GM18499 (cell line): Measurements from ENCODE around the gene INSYN2B.
"Not testable (repeated sequence)": the region's sequence is repeated elsewhere in the genome, so short reads cannot be mapped to it uniquely, and the experiment has no call there.

ENCODE experiments used
- ATAC-seq: cut with Tn5 transposase; IDR thresholded peaks from one replicate; pipeline ENCODE4 v1.9.1; 2021; ENCODE audit warnings: moderate number of reproducible peaks; ENCODE audit not compliant: insufficient read depth, unreplicated experiment

The INSYN2B gene

GRCh38 chr5:169974121-169974770, 6.0 kb downstream of the INSYN2B start:
- no peak for ATAC-seq

- no peak for ATAC-seq
Observed at GRCh38 chr5:169973056-169973455, 7.2 kb downstream of the INSYN2B start.

- ATAC-seq, result no peak
Observed at GRCh38 chr5:169971780-169972179, 8.5 kb downstream of the INSYN2B start.

- ATAC-seq, result no peak
Observed at GRCh38 chr5:169970911-169971765, 9.2 kb downstream of the INSYN2B start.

GRCh38 chr5:169970339-169970738, 10.0 kb downstream of the INSYN2B start:
- no peak for ATAC-seq

GRCh38 chr5:169964246-169964645, 16.0 kb downstream of the INSYN2B start:
- no peak for ATAC-seq

- ATAC-seq, result no peak
Observed at GRCh38 chr5:169960659-169961058, 19.6 kb downstream of the INSYN2B start.

- no peak for ATAC-seq
Observed at GRCh38 chr5:169958278-169958677, 22.0 kb downstream of the INSYN2B start.

GRCh38 chr5:169956756-169957155, 23.5 kb downstream of the INSYN2B start:
- no peak for ATAC-seq

- no peak for ATAC-seq
Observed at GRCh38 chr5:169956126-169956525, 24.2 kb downstream of the INSYN2B start.

GRCh38 chr5:169954786-169955185, 25.5 kb downstream of the INSYN2B start:
- ATAC-seq, result no peak

GRCh38 chr5:169953196-169953595, 27.1 kb downstream of the INSYN2B start:
- not testable (repeated sequence) for ATAC-seq

GRCh38 chr5:169950333-169950732, 30.0 kb downstream of the INSYN2B start:
- ATAC-seq, result no peak

GRCh38 chr5:169946743-169947295, 33.5 kb downstream of the INSYN2B start:
- ATAC-seq, result no peak

GRCh38 chr5:169945831-169946261, 34.4 kb downstream of the INSYN2B start:
- no peak for ATAC-seq

- ATAC-seq, result no peak
Observed at GRCh38 chr5:169944922-169945680, 35.2 kb downstream of the INSYN2B start.

- no peak for ATAC-seq
Observed at GRCh38 chr5:169944115-169944514, 36.2 kb downstream of the INSYN2B start.

- no peak for ATAC-seq
Observed at GRCh38 chr5:169943026-169943425, 37.3 kb downstream of the INSYN2B start.

- ATAC-seq, result no peak
Observed at GRCh38 chr5:169942181-169942580, 38.1 kb downstream of the INSYN2B start.

- no peak for ATAC-seq
Observed at GRCh38 chr5:169941542-169941941, 38.8 kb downstream of the INSYN2B start.

GRCh38 chr5:169939731-169940130, 40.6 kb downstream of the INSYN2B start:
- ATAC-seq, result no peak
